Breast epithelium (tissue), 4 donors: Measurements from ENCODE around the gene CCL17. TPM values are rescaled to one million over a fixed set of nuclear protein-coding genes. Genes with fewer than 3 reads are reported as not detected.

ENCODE experiments used
- DNase-seq, 2 donors: peaks; one replicate each; pipeline ENCODE4 v3.0.0-alpha.2; 2019; ENCODE audit warnings: low spot score in 2 of 2
- H3K27ac ChIP-seq, 2 donors: fragments of 200-600 bp; sonication (generic) in 1 of 2; one replicate each; pipeline ENCODE4 v1.5.1; 2016 to 2019; ENCODE audit warnings: mild to moderate bottlenecking in 1 of 2
- H3K27me3 ChIP-seq, 2 donors: fragments of 200-600 bp; sonication (generic) in 1 of 2; one replicate each; pipeline versions ENCODE4 v1.5.1 to v1.6.0; 2017 to 2019; ENCODE audit warnings: control low read depth in 1 of 2, mild to moderate bottlenecking in 1 of 2
- H3K36me3 ChIP-seq: fragments of 200-600 bp; one replicate; pipeline ENCODE4 v1.5.1; 2019
- H3K4me1 ChIP-seq, 2 donors: fragments of 200-600 bp; sonication (generic); one replicate each; pipeline ENCODE4 v1.5.1; 2016 to 2019; ENCODE audit warnings: control low read depth in 1 of 2
- H3K4me3 ChIP-seq, 3 donors: fragments of 200-600 bp; sonication (generic); 1 replicate in 2 of 3; 2 replicates in 1 of 3; pipeline ENCODE4 v1.5.1; 2016 to 2019; ENCODE audit warnings: mild to moderate bottlenecking in 3 of 3, moderate library complexity in 2 of 3
- H3K9me3 ChIP-seq, 2 donors: fragments of 200-600 bp; sonication (generic) in 1 of 2; one replicate each; pipeline ENCODE4 v1.5.1; 2016 to 2019; ENCODE audit warnings: control low read depth in 1 of 2
- POLR2A ChIP-seq: fragments of 450-650 bp; IDR thresholded peaks from one replicate; pipeline ENCODE4 v1.6.1; 2016; ENCODE audit warnings: antibody characterized with exemption, mild to moderate bottlenecking, moderate library complexity
- POLR2AphosphoS5 ChIP-seq, 3 donors: sonication (generic); formaldehyde crosslinking; IDR thresholded peaks; one replicate each; pipeline ENCODE4 v1.6.1; 2017; ENCODE audit warnings: antibody characterized with exemption in 3 of 3
- intact Hi-C: fragments of 100-400 bp; cut with DNase I; formaldehyde crosslinking; loops from one replicate; pipeline ENCODE4 v1.15.1; 2023; ENCODE audit warnings: low total_unique reads
- total RNA-seq, 3 donors: library from RNA; depleted of rRNA; stranded (reverse); fragments of >200 nt; gene quantifications; one replicate each; pipeline ENCODE4 v1.1.0, GENCODE V29; 2016
- TF ChIP-seq, protein P1 (sequence below), 3 donors: fragments of 450-650 bp; IDR thresholded peaks; one replicate each; pipeline ENCODE4 v1.5.1; 2016 to 2017; ENCODE audit warnings: antibody characterized with exemption in 3 of 3, mild to moderate bottlenecking in 3 of 3, moderate library complexity in 3 of 3

Gene CCL17
- total RNA-seq, 3 donors from 2014 or later, result not detected

DNA sequence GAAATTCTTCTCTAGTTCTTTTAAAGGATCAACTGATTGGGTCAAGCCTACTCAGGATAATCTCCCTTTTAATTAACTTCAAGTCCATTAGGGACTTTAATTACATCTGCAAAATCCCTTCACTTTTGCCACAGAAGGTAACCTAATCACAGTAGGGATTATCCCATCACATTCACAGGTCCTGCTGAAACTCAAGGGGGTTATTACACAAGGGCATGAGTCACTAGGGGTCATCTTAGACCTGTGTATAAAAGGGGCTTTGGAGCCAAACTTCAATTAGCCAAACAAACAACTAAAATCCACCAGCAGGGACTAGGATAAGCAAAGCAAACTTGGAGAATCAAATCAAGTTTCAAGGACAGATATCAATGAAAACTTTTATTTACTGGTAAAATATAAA lies 23.3 kb downstream of the CCL17 start:
- Histone ChIP-seq H3K36me3 (peaks cover 17% of the 10 kb centered on the region), H3K4me1 (peaks cover 0 to 4% of the 10 kb centered on the region in 2 donors), H3K27me3 (no peaks in the 10 kb centered on the region), H3K27ac (no peak overlapping the region), H3K9me3 (no peaks in the 10 kb centered on the region), H3K4me3 (no peak overlapping the region)
- TF ChIP-seq POLR2A (no peak), POLR2AphosphoS5 (IDR thresholded peaks at IDR 0.05) (no peak)
- TF ChIP-seq, protein P1, sequence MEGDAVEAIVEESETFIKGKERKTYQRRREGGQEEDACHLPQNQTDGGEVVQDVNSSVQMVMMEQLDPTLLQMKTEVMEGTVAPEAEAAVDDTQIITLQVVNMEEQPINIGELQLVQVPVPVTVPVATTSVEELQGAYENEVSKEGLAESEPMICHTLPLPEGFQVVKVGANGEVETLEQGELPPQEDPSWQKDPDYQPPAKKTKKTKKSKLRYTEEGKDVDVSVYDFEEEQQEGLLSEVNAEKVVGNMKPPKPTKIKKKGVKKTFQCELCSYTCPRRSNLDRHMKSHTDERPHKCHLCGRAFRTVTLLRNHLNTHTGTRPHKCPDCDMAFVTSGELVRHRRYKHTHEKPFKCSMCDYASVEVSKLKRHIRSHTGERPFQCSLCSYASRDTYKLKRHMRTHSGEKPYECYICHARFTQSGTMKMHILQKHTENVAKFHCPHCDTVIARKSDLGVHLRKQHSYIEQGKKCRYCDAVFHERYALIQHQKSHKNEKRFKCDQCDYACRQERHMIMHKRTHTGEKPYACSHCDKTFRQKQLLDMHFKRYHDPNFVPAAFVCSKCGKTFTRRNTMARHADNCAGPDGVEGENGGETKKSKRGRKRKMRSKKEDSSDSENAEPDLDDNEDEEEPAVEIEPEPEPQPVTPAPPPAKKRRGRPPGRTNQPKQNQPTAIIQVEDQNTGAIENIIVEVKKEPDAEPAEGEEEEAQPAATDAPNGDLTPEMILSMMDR (IDR thresholded peaks at IDR 0.05), result no peak
- intact Hi-C loops, result no loop called here
- no peak for DNase-seq

DNA sequence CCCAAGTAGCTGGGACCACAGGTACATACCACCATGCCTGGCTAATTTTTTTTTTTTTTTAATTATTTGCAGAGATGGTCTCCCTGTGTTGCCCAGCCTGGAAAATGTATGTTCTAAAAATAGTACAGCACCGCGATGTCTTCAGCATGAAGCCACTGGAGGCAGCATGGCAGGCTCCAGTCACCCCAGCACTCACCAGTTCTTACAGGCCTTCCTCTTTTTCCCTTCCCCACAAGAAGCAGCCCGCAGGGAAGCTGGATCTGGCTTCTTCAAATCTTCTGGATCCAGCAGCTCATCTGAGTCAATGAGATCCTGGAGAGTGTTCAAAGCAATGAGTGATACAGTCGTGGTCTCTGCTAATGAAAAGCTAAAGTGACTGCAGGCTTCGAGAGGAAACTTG lies 26.4 kb downstream of the CCL17 start:
- intact Hi-C loops, result no loop called here
- Histone ChIP-seq H3K27ac (no peak overlapping the region), H3K27me3 (no peaks in the 10 kb centered on the region), H3K4me3 (no peak overlapping the region), H3K36me3 (peaks cover 25% of the 10 kb centered on the region), H3K4me1 (no peaks in the 10 kb centered on the region), H3K9me3 (no peaks in the 10 kb centered on the region)
- no peak for DNase-seq
- TF ChIP-seq, protein P1 (IDR thresholded peaks at IDR 0.05), result no peak
- TF ChIP-seq POLR2A, result no peak
- TF ChIP-seq POLR2AphosphoS5 (IDR thresholded peaks at IDR 0.05), result no peak

DNA sequence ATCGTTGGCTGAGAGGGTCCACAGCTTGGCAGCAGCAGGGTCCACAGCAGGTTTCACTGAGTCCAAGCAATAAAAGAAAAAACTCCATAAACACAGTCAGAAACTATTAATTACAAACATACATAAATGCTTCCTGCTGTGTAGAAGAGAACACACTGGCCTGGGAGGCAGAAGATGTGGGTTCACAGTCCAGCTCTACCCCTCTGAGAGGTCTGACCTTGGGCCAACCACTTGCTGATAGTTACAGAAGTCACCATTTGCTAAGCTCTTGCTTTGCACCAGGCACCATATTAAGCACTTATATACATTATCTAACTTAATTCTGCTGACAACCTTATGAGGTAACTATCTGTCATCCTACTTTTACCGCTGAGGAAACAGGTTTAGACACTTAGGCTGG lies 27.9 kb downstream of the CCL17 start:
- H3K27me3 ChIP-seq, result no peaks in the 10 kb centered on the region
- TF ChIP-seq, protein P1 (IDR thresholded peaks at IDR 0.05), result no peak
- TF ChIP-seq POLR2AphosphoS5 (IDR thresholded peaks at IDR 0.05) (no peak), POLR2A (no peak)
- no peak for DNase-seq
- no peaks in the 10 kb centered on the region for H3K9me3 ChIP-seq
- H3K4me1 ChIP-seq, result no peaks in the 10 kb centered on the region
- intact Hi-C loops, result no loop called here
- peaks cover 25% of the 10 kb centered on the region for H3K36me3 ChIP-seq
- no peak overlapping the region for H3K27ac ChIP-seq
- no peak overlapping the region for H3K4me3 ChIP-seq

DNA sequence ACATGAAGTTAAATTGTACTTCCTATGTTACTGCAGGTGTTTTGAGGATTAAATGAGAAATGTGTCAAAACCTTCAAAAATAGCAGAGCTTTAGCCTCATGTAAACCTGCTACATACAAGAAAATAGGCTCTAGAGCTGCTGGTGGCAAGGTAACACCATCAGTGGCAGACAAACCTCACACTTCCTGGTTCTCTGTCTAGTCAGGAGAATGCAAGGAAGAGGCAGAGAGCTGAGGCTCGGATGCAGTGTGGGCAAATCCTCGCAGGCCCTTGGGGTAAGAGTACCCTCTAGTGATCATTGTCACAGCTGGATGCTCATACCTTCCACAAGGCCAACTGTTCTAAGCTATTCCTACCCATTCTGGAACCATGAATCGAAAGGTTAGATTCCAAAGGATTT lies 28.4 kb downstream of the CCL17 start:
- no peaks in the 10 kb centered on the region for H3K27me3 ChIP-seq
- no peaks in the 10 kb centered on the region for H3K4me1 ChIP-seq
- H3K4me3 ChIP-seq, result no peak overlapping the region
- TF ChIP-seq, protein P1 (IDR thresholded peaks at IDR 0.05), result no peak
- TF ChIP-seq POLR2AphosphoS5 (IDR thresholded peaks at IDR 0.05) (no peak), POLR2A (no peak)
- no peak for DNase-seq
- H3K36me3 ChIP-seq, result peaks cover 25% of the 10 kb centered on the region
- H3K27ac ChIP-seq, result no peak overlapping the region
- no peaks in the 10 kb centered on the region for H3K9me3 ChIP-seq
- intact Hi-C loops, result no loop called here

DNA sequence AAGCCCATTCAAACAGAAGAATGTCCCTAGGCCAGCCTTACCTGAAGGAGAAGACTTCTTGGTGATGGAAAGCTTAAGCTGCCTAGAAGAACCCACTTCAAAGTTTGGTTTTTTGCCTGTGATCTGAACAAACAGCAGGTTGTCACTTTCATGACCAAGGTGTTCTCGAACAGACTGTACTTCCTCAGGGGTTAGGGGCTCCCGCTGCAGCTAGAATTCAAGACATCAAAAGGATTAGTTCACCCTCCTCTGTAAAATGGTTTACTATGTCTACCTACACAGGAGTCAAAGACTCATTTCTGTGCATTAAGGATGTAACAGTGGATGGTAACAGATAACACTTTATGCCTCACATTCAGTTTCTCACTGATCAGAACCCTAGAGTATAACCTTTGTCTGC lies 29.4 kb downstream of the CCL17 start:
- no peaks in the 10 kb centered on the region for H3K9me3 ChIP-seq
- no peak overlapping the region for H3K27ac ChIP-seq
- DNase-seq, result no peak
- TF ChIP-seq, protein P1 (IDR thresholded peaks at IDR 0.05), result no peak
- TF ChIP-seq POLR2A (no peak), POLR2AphosphoS5 (IDR thresholded peaks at IDR 0.05) (no peak)
- no peaks in the 10 kb centered on the region for H3K4me1 ChIP-seq
- H3K27me3 ChIP-seq, result no peaks in the 10 kb centered on the region
- no peak overlapping the region for H3K4me3 ChIP-seq
- intact Hi-C loops, result no loop called here
- H3K36me3 ChIP-seq, result peaks cover 29% of the 10 kb centered on the region
